OCI-LY7 (cell line): ENCODE data around the gene SH3BGR. TPM values are rescaled to one million over a fixed set of nuclear protein-coding genes. Genes with fewer than 3 reads are reported as not detected.

Experiments used
- BruUV-seq: library from RNA; stranded (reverse); fragments of 400-500 nt; replicated peaks from 2 replicates; lab custom pipeline; 2021; lab: Mats Ljungman, UMichigan
- CTCF ChIA-PET: fragments of 300-600 bp; sonication (Branson Sonifier 250); formaldehyde crosslinking; loops from one replicate; lab custom pipeline; 2022; ENCODE audit warnings: antibody characterized with exemption; ENCODE audit not compliant: unreplicated experiment; lab: Charles Lee
- POLR2A ChIA-PET: fragments of 300-600 bp; sonication (Branson Sonifier 250); formaldehyde crosslinking; loops from one replicate; lab custom pipeline; 2022; ENCODE audit warnings: antibody characterized with exemption; lab: Charles Lee
- DNase-seq: peaks from one replicate; pipeline ENCODE4 v3.0.0-alpha.2; 2015; ENCODE audit warnings: low spot score
- H2AFZ ChIP-seq: fragments of 200-600 bp; sonication (generic), shearing (Covaris generic); 2 replicates; pipeline ENCODE4 v1.6.1; 2014; ENCODE audit warnings: mild to moderate bottlenecking, antibody characterized with exemption, low read length, moderate library complexity
- H3K27ac ChIP-seq: fragments of 200-600 bp; sonication (generic); 2 replicates; pipeline ENCODE4 v1.5.1; 2014; ENCODE audit warnings: mixed run types, low read depth, mild to moderate bottlenecking, moderate library complexity, low read length, inconsistent platforms; ENCODE audit not compliant: poor library complexity, severe bottlenecking
- H3K36me3 ChIP-seq: fragments of 200-600 bp; sonication (generic); 2 replicates; pipeline ENCODE4 v1.6.1; 2014; ENCODE audit warnings: mild to moderate bottlenecking, antibody characterized with exemption, low read length, moderate library complexity, mixed read lengths; ENCODE audit not compliant: insufficient read depth
- H3K4me1 ChIP-seq: fragments of 200-600 bp; sonication (generic); 2 replicates; pipeline ENCODE4 v1.5.1; 2014; ENCODE audit warnings: mild to moderate bottlenecking, low read length; ENCODE audit not compliant: insufficient read depth, poor library complexity, severe bottlenecking
- H3K4me2 ChIP-seq: fragments of 200-600 bp; sonication (generic); 2 replicates; pipeline ENCODE4 v1.6.1; 2014; ENCODE audit warnings: mild to moderate bottlenecking, low read length
- H3K4me3 ChIP-seq: fragments of 200-600 bp; sonication (generic); 2 replicates; pipeline ENCODE4 v1.5.1; 2014; ENCODE audit warnings: mild to moderate bottlenecking, low read depth, low read length; ENCODE audit not compliant: poor library complexity, severe bottlenecking
- H3K79me2 ChIP-seq: fragments of 200-600 bp; sonication (generic); 2 replicates; pipeline ENCODE4 v1.6.1; 2016; ENCODE audit warnings: low read depth, mild to moderate bottlenecking, low read length, moderate library complexity, mixed read lengths; ENCODE audit not compliant: insufficient read depth
- H3K9me2 ChIP-seq: fragments of 200-600 bp; sonication (generic); 2 replicates; pipeline ENCODE4 v1.6.1; 2016; ENCODE audit warnings: mild to moderate bottlenecking, low read length, mixed read lengths; ENCODE audit not compliant: insufficient read depth
- H3K9me3 ChIP-seq: fragments of 200-600 bp; sonication (generic); 2 replicates; pipeline ENCODE4 v1.6.1; 2014; ENCODE audit warnings: mild to moderate bottlenecking, mixed run types, low read length, mixed read lengths
- H4K20me1 ChIP-seq: fragments of 200-600 bp; sonication (generic); 2 replicates; pipeline ENCODE4 v1.6.1; 2014; ENCODE audit warnings: mild to moderate bottlenecking, antibody characterized with exemption, low read length, moderate library complexity, mixed read lengths; ENCODE audit not compliant: insufficient read depth
- CTCF ChIP-seq: fragments of 200-600 bp; sonication (generic); conservative IDR thresholded peaks from 2 replicates; pipeline ENCODE4 v1.5.1; 2014; ENCODE audit warnings: mild to moderate bottlenecking, antibody characterized with exemption, low read length, moderate library complexity, mixed read lengths
- EZH2phosphoT487 ChIP-seq: fragments of 200-600 bp; sonication (generic); IDR thresholded peaks from 2 replicates; pipeline ENCODE4 v1.6.1; 2018; ENCODE audit warnings: low read depth, borderline replicate concordance, mild to moderate bottlenecking, mixed run types, antibody characterized with exemption, low read length, moderate library complexity, mixed read lengths
- intact Hi-C: fragments of 100-400 bp; cut with micrococcal nuclease; formaldehyde crosslinking; loops from one replicate; pipeline ENCODE4 v1.10.0; 2022; ENCODE audit not compliant: unreplicated experiment
- total RNA-seq, 2 experiments: library from RNA; depleted of rRNA in 1 of 2; stranded (reverse); fragments of >200 nt in 1 of 2; shearing (Covaris generic) in 1 of 2; gene quantifications; 2 replicates each; pipeline ENCODE4 v1.2.3, GENCODE V29; 2014 to 2022

SH3BGR gene
- total RNA-seq, 2 experiments from 2014 or later: 5.4 TPM; not detected in 1

DNA sequence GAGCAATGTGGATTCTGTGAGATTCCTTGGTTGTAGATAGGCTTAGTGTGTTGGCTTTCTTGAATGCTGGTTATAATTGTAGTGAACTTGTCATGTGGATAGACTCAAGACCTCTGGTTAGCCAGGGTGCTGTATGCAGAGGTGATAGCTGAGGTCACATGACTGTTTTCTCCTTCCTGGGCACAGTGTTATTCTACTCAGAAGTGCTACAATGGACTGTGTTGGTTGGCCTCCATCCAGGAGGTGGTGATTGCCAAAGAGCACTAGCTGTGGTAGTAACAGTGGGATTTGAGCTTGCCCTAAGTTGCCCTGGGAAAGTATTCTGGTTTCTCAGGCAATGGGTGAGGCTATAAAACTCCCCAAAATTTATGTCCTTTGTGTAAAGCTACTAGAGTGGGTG lies 71.6 kb downstream of the SH3BGR start:
- no peak for DNase-seq
- Histone ChIP-seq H3K27ac (no peak overlapping the region), H3K4me3 (no peak overlapping the region), H3K79me2 (no peaks in the 10 kb centered on the region), H3K9me2 (no peaks in the 10 kb centered on the region), H3K4me2 (no peak overlapping the region), H4K20me1 (no peaks in the 10 kb centered on the region), H3K4me1 (no peaks in the 10 kb centered on the region), H3K9me3 (no peaks in the 10 kb centered on the region), H3K36me3 (no peaks in the 10 kb centered on the region), H2AFZ (no peak overlapping the region)
- no TSS peak for BruUV-seq
- intact Hi-C loops: no loop called here
- TF ChIP-seq CTCF: no peak
- no peak for TF ChIP-seq EZH2phosphoT487
- CTCF ChIA-PET: interaction anchor here (0.6 kb wide), 1 partner anchor 13 kb away, joined by 8 read pairs; no protein-coding TSS in a partner anchor
- POLR2A ChIA-PET: no interaction called here

- no TSS peak for BruUV-seq
- no peak for DNase-seq
Observed at GRCh38 chr21:39523915-39524314, 72.1 kb downstream of the SH3BGR start.

More at GRCh38 chr21:39523915-39524314, 72.1 kb downstream of the SH3BGR start:
- no peak overlapping the region for H3K27ac ChIP-seq
- no peak overlapping the region for H3K4me3 ChIP-seq
- no peak overlapping the region for H3K4me2 ChIP-seq
- intact Hi-C loops: no loop called here
- H3K4me1 ChIP-seq: no peaks in the 10 kb centered on the region
- no peaks in the 10 kb centered on the region for H3K36me3 ChIP-seq
- TF ChIP-seq EZH2phosphoT487: no peak
- TF ChIP-seq CTCF: no peak
- H2AFZ ChIP-seq: no peak overlapping the region
- no peaks in the 10 kb centered on the region for H3K79me2 ChIP-seq
- no peaks in the 10 kb centered on the region for H3K9me2 ChIP-seq
- no peaks in the 10 kb centered on the region for H3K9me3 ChIP-seq
- CTCF ChIA-PET: interaction anchor here (0.6 kb wide), 1 partner anchor 14 kb away, joined by 8 read pairs; no protein-coding TSS in a partner anchor
- POLR2A ChIA-PET: no interaction called here
- H4K20me1 ChIP-seq: no peaks in the 10 kb centered on the region
